Tibial nerve (tissue), 4 donors: Measurements from ENCODE around the gene HRH1.

ENCODE experiments used
- CTCF ChIP-seq, 5 experiments: fragments of 200-600 bp in 3 of 5; fragments of 450-650 bp in 2 of 5; sonication (generic) in 3 of 5; IDR thresholded peaks; one replicate each; pipeline ENCODE4 v1.5.1; 2016 to 2019; ENCODE audit warnings: antibody characterized with exemption in 5 of 5, mild to moderate bottlenecking in 3 of 5, moderate library complexity in 2 of 5
- EP300 ChIP-seq, 2 donors: sonication (generic); formaldehyde crosslinking; IDR thresholded peaks; one replicate each; pipeline ENCODE4 v1.6.1; 2017; ENCODE audit warnings: antibody characterized with exemption in 2 of 2, mild to moderate bottlenecking in 1 of 2

DNA sequence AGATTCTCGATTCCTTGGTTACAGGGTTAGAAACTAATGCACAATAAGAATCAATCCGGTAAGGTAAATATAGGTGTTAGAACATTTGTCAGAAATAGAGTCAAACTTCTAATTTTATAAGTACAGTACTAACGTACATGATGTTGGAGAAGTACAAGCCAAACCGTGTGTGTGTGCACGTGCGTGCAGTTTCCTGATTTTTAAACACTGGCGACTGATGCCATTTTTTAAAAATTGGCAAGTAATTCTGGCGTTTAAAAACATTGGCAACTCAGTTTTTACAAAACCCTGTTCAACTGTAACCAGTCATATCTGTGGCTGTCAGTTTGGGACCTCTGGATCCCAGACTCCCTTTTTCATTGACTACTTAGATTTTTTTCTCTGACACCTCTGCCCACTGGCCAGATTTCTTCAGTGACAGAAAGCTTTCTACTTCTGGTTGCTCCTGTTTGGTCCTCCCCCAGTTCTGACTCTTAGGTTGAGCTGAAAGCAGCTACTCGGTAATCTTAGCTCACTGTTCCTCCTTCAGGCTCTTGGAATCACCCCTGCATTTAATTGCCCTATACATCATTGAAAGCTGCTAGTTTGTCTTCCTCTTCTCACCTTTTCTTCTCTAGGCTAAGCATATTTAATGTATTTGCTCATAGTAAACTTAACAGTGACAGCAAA lies 118.7 kb downstream of the HRH1 start:
- TF ChIP-seq CTCF (IDR thresholded peaks at IDR 0.05) (no peak), EP300 (IDR thresholded peaks at IDR 0.05) (no peak)
